H1 (cell line): ENCODE measurements around the gene INTS7.

Source experiments
- CHD2 ChIP-seq: IDR thresholded peaks from 2 replicates; pipeline ENCODE4 v1.6.1; 2012; ENCODE audit warnings: low read length, improper control_type of control experiment
- CTCF ChIP-seq, 3 experiments: IDR thresholded peaks; 1 replicate in 2 of 3; 2 replicates in 1 of 3; pipeline versions ENCODE4 v1.5.1 to v1.6.1; 2011; ENCODE audit warnings: low read length in 3 of 3, mild to moderate bottlenecking in 3 of 3, inconsistent platforms in 2 of 3, low read depth in 1 of 3, moderate library complexity in 1 of 3; ENCODE audit not compliant: insufficient read depth in 1 of 3; ENCODE audit errors: control extremely low read depth in 1 of 3
- EZH2 ChIP-seq: fragments of 200-600 bp; sonication (generic); IDR thresholded peaks from 2 replicates; pipeline ENCODE4 v1.7.1; 2012; ENCODE audit warnings: low read depth, mild to moderate bottlenecking, moderate library complexity, low read length, inconsistent platforms; ENCODE audit not compliant: severe bottlenecking
- GABPA ChIP-seq: IDR thresholded peaks from 2 replicates; pipeline ENCODE4 v1.6.1; 2011; ENCODE audit warnings: mild to moderate bottlenecking, low read length, moderate library complexity, borderline replicate concordance; ENCODE audit not compliant: insufficient read depth
- KDM1A ChIP-seq: fragments of 200-600, 300-600 bp; sonication (generic); IDR thresholded peaks from 2 replicates; pipeline ENCODE4 v1.7.1; 2016; ENCODE audit warnings: mild to moderate bottlenecking, low read length, borderline replicate concordance
- NRF1 ChIP-seq: IDR thresholded peaks from 2 replicates; pipeline ENCODE4 v1.6.1; 2011; ENCODE audit warnings: mild to moderate bottlenecking, low read depth, low read length, improper control_type of control experiment
- POLR2A ChIP-seq, 2 experiments: IDR thresholded peaks; 1 replicate in 1 of 2; 2 replicates in 1 of 2; pipeline ENCODE4 v1.6.1; 2011; ENCODE audit warnings: low read depth in 2 of 2, low read length in 2 of 2, mild to moderate bottlenecking in 2 of 2; ENCODE audit errors: control extremely low read depth in 1 of 2
- POLR2AphosphoS5 ChIP-seq: IDR thresholded peaks from 2 replicates; pipeline ENCODE4 v1.6.1; 2011; ENCODE audit warnings: low read depth, low read length
- RAD21 ChIP-seq, 2 experiments: IDR thresholded peaks in 1 of 2; conservative IDR thresholded peaks in 1 of 2; 2 replicates each; pipeline ENCODE4 v1.6.1; 2011; ENCODE audit warnings: low read depth in 2 of 2, low read length in 2 of 2, improper control_type of control experiment in 1 of 2, inconsistent platforms in 1 of 2, mild to moderate bottlenecking in 1 of 2, moderate library complexity in 1 of 2
- RNF2 ChIP-seq: fragments of 200-900, 300-1000 bp; sonication (generic); IDR thresholded peaks from 2 replicates; pipeline ENCODE4 v1.7.1; 2016; ENCODE audit warnings: borderline replicate concordance, low read depth, mild to moderate bottlenecking, antibody characterized with exemption, low read length; ENCODE audit not compliant: poor library complexity, severe bottlenecking; ENCODE audit errors: missing control alignments
- RXRA ChIP-seq: IDR thresholded peaks from 2 replicates; pipeline ENCODE4 v1.6.1; 2011; ENCODE audit warnings: low read depth, mild to moderate bottlenecking, low read length, moderate library complexity; ENCODE audit not compliant: insufficient read depth
- SIN3A ChIP-seq, 2 experiments: IDR thresholded peaks in 1 of 2; conservative IDR thresholded peaks in 1 of 2; 2 replicates each; pipeline ENCODE4 v1.6.1; 2011 to 2012; ENCODE audit warnings: low read length in 2 of 2, improper control_type of control experiment in 1 of 2, low read depth in 1 of 2, mild to moderate bottlenecking in 1 of 2
- TAF1 ChIP-seq: IDR thresholded peaks from 2 replicates; pipeline ENCODE4 v1.6.1; 2011; ENCODE audit warnings: mild to moderate bottlenecking, low read depth, low read length
- TF ChIP-seq, protein P1 (sequence below): IDR thresholded peaks from 2 replicates; pipeline ENCODE4 v1.6.1; 2012; ENCODE audit warnings: inconsistent platforms

DNA sequence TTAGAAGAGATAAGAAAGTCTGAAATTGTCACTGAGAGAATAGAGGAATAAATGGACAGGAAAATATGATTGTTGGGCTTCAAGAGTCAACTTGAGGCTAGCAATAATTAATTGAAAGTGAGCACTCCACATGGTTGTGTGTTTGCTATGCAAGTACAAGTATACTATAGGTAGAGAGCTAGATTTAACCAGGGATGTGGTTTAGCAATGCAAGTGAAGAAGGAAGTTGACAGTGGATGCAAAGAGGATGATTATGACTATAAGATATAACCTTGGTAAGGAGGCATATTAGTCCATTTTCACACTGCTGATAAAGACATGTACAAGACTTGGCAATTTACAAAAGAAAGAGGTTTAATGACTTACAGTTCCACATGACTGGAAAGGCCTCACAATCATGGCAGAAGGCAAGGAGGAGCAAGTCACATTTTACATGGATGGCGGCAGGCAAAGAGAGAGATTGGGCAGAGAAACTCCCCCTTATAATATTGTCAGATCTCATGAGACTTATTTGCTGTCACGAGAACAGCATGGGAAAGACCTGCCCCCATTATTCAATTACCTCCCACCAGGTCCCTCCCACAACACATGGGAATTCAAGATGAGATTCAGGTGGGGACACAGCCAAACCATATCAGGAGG lies 47.5 kb upstream of the INTS7 start:
- TF ChIP-seq, protein P1, sequence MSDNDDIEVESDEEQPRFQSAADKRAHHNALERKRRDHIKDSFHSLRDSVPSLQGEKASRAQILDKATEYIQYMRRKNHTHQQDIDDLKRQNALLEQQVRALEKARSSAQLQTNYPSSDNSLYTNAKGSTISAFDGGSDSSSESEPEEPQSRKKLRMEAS, result no peak
- TF ChIP-seq CHD2, result no peak
- no peak for TF ChIP-seq EZH2
- no peak for TF ChIP-seq CTCF (IDR thresholded peaks at IDR 0.05; ENCODE audit: control extremely low read depth in 1 of 3, insufficient read depth in 1 of 3, low read depth in 1 of 3, low read length in 3 of 3)
- TF ChIP-seq NRF1, result no peak
- TF ChIP-seq POLR2A (IDR thresholded peaks at IDR 0.05; ENCODE audit: control extremely low read depth in 1 of 2, low read depth in 2 of 2, low read length in 2 of 2), result no peak
- no peak for TF ChIP-seq POLR2AphosphoS5
- no peak for TF ChIP-seq TAF1
- TF ChIP-seq SIN3A (conservative IDR thresholded peaks at IDR 0.05 in 1 of 2, IDR thresholded peaks at IDR 0.05 in 1 of 2; ENCODE audit: low read depth in 1 of 2, low read length in 2 of 2), result no peak
- TF ChIP-seq GABPA, result no peak
- TF ChIP-seq RNF2, result no peak
- TF ChIP-seq KDM1A, result no peak
- no peak for TF ChIP-seq RAD21 (IDR thresholded peaks at IDR 0.05 in 1 of 2, conservative IDR thresholded peaks at IDR 0.05 in 1 of 2; ENCODE audit: low read depth in 2 of 2, low read length in 2 of 2)
- no peak for TF ChIP-seq RXRA
